Left lung (tissue), 10 donors: ENCODE data around the gene RBMS3. TPM values are rescaled to one million over a fixed set of nuclear protein-coding genes. Genes with fewer than 3 reads are reported as not detected.

ENCODE experiments used
- ATAC-seq: fragments of 200-7000 bp; cut with Tn5 transposase; one replicate; pipeline ENCODE4 v1.9.1; 2020; ENCODE audit warnings: moderate library complexity
- DNase-seq, 4 donors: peaks; one replicate each; pipeline ENCODE4 v3.0.0-alpha.2; 2013 to 2020
- H3K27ac ChIP-seq, 2 donors: fragments of 200-600 bp; sonication (generic) in 1 of 2; one replicate each; pipeline versions ENCODE4 v1.5.0 to v1.8.0; 2020 to 2021
- H3K27me3 ChIP-seq, 2 donors: fragments of 200-600 bp; sonication (generic) in 1 of 2; one replicate each; pipeline versions ENCODE4 v1.5.0 to v1.8.0; 2020 to 2021
- H3K36me3 ChIP-seq, 2 donors: fragments of 200-600 bp; sonication (generic) in 1 of 2; one replicate each; pipeline versions ENCODE4 v1.5.0 to v1.8.0; 2020 to 2021
- H3K4me1 ChIP-seq, 2 donors: fragments of 200-600 bp; one replicate each; pipeline ENCODE4 v1.8.0; 2021
- H3K4me3 ChIP-seq, 2 donors: fragments of 200-600 bp; sonication (generic) in 1 of 2; one replicate each; pipeline versions ENCODE4 v1.5.0 to v1.8.0; 2020 to 2021; ENCODE audit warnings: mild to moderate bottlenecking in 1 of 2
- H3K9me3 ChIP-seq, 2 donors: fragments of 200-600 bp; sonication (generic) in 1 of 2; one replicate each; pipeline versions ENCODE4 v1.5.0 to v1.8.0; 2020 to 2021
- CTCF ChIP-seq, 2 donors: fragments of 200-600 bp; sonication (generic) in 1 of 2; IDR thresholded peaks; one replicate each; pipeline versions ENCODE4 v1.5.0 to v1.8.0; 2021; ENCODE audit warnings: antibody characterized with exemption in 2 of 2
- intact Hi-C, 2 donors: fragments of 100-400 bp; cut with DNase I; formaldehyde crosslinking; loops; one replicate each; pipeline versions ENCODE4 v1.11.2 to v1.14.2; 2022
- polyA plus RNA-seq, 6 donors: library from polyadenylated mRNA; unstranded; fragments of 120-200 nt; gene quantifications; one replicate each; pipeline ENCODE4 v1.2.1, GENCODE V29; 2013; ENCODE audit not compliant: insufficient read length in 6 of 6
- total RNA-seq, 2 donors: library from RNA; stranded (reverse); fragmentation: NEBNext Ultra II Directional; extraction: Animal tissue kit (Norgen Biotek cat#: 25700); gene quantifications; one replicate each; pipeline ENCODE4 v1.2.1, GENCODE V29; 2021
- donor health status: DM: no; HTN: yes; CAD: no.
- donor health status: DM: no; HTN: no; CAD: no.

Gene RBMS3
- total and polyA plus RNA-seq, 8 donors = 27.1 to 51.6 (median 37.6) TPM

GRCh38 chr3:29379097-29379496 lies 98.2 kb downstream of the RBMS3 start:
- Histone ChIP-seq H3K27ac (no peak overlapping the region), H3K36me3 (no peaks in the 10 kb centered on the region), H3K9me3 (no peaks in the 10 kb centered on the region), H3K4me1 (no peaks in the 10 kb centered on the region), H3K27me3 (no peaks in the 10 kb centered on the region), H3K4me3 (no peak overlapping the region)
- TF ChIP-seq CTCF (IDR thresholded peaks at IDR 0.05) = no peak
- DNase-seq (no peak), ATAC-seq (no peak)
- intact Hi-C loops = no loop called here

GRCh38 chr3:29381595-29381994 lies 100.7 kb downstream of the RBMS3 start:
- Histone ChIP-seq H3K4me1 (no peaks in the 10 kb centered on the region), H3K27ac (no peak overlapping the region), H3K9me3 (no peaks in the 10 kb centered on the region), H3K4me3 (no peak overlapping the region), H3K36me3 (no peaks in the 10 kb centered on the region), H3K27me3 (no peaks in the 10 kb centered on the region)
- intact Hi-C loops = no loop called here
- DNase-seq (no peak), ATAC-seq (no peak)
- no peak for TF ChIP-seq CTCF (IDR thresholded peaks at IDR 0.05)

DNA sequence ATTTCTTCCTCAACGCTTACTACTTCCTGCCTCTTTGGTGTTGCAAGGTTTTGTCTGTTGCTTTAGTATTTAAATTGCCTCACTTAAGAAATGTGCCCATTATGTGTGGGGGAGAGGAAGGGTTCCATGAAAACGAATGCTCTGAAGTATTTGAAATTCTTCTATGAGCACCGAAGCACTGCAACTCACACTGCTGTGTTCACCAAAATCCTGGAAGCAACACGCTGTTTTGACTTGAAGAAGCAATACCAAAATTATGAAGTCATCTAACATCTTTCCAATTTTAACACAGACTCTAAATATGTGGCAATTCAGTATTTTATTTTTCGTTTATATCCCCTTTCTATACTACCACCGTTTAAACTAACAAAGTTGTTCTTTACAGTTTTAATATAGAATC lies 101.5 kb downstream of the RBMS3 start:
- Histone ChIP-seq H3K27ac (no peak overlapping the region), H3K4me3 (no peak overlapping the region)

DNA sequence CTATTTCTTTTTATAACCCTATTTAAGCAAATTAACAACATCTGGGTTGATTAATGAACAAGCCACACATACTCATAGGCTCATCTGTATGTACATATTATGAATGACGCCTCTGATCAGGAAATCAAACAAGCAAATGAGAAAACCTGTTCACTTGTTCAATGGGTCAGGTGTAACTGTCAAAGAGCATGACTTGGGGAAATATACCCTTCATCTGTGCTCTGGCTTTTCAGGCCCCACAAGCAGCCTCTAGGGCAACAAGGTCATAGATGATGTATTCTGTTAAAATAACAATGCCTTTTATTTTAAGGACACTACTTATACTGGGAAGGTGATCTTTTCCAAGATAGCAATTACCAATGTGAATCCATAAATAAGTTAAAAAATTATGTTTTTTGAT lies 102.0 kb downstream of the RBMS3 start:
- H3K4me1 ChIP-seq = no peaks in the 10 kb centered on the region
- H3K4me3 ChIP-seq = no peak overlapping the region
- H3K36me3 ChIP-seq = no peaks in the 10 kb centered on the region
- no peak for TF ChIP-seq CTCF (IDR thresholded peaks at IDR 0.05)
- H3K27me3 ChIP-seq = no peaks in the 10 kb centered on the region
- no peak overlapping the region for H3K27ac ChIP-seq
- intact Hi-C loops = no loop called here
- ATAC-seq (no peak), DNase-seq (no peak)
- no peaks in the 10 kb centered on the region for H3K9me3 ChIP-seq

More for the DNA sequence above, 101.5 kb downstream of the RBMS3 start:
- peak; percentile 14 for ATAC-seq
- no peak for DNase-seq
- Histone ChIP-seq H3K4me1 (no peaks in the 10 kb centered on the region), H3K27me3 (no peaks in the 10 kb centered on the region), H3K9me3 (no peaks in the 10 kb centered on the region), H3K36me3 (no peaks in the 10 kb centered on the region)
- intact Hi-C loops = no loop called here
- TF ChIP-seq CTCF (IDR thresholded peaks at IDR 0.05) = no peak

- DNase-seq = no peak
- intact Hi-C loops = no loop called here
- Histone ChIP-seq H3K9me3 (no peaks in the 10 kb centered on the region), H3K4me3 (no peak overlapping the region), H3K27me3 (no peaks in the 10 kb centered on the region), H3K4me1 (no peaks in the 10 kb centered on the region), H3K36me3 (no peaks in the 10 kb centered on the region), H3K27ac (no peak overlapping the region)
- peak; percentile 33 for ATAC-seq
- TF ChIP-seq CTCF (IDR thresholded peaks at IDR 0.05) = no peak
These were observed 103.8 kb downstream of the RBMS3 start for GRCh38 chr3:29384640-29385039.
